OCI-LY1 (cell line): ENCODE results near the gene CDC42BPA.

Experiments
- EZH2 ChIP-seq: fragments of 200-600 bp; sonication (generic), shearing (Covaris generic); IDR thresholded peaks from 2 replicates; pipeline ENCODE4 v1.8.0; 2017; ENCODE audit warnings: borderline replicate concordance, mixed run types, mild to moderate bottlenecking, antibody characterized with exemption, low read length, moderate library complexity, mixed read lengths
- TF ChIP-seq, protein P1 (sequence below): fragments of 200-600 bp; sonication (generic), shearing (Covaris generic); IDR thresholded peaks from 2 replicates; pipeline ENCODE4 v1.5.1; 2017; ENCODE audit warnings: mild to moderate bottlenecking, antibody characterized with exemption, low read length, moderate library complexity, mixed read lengths

DNA sequence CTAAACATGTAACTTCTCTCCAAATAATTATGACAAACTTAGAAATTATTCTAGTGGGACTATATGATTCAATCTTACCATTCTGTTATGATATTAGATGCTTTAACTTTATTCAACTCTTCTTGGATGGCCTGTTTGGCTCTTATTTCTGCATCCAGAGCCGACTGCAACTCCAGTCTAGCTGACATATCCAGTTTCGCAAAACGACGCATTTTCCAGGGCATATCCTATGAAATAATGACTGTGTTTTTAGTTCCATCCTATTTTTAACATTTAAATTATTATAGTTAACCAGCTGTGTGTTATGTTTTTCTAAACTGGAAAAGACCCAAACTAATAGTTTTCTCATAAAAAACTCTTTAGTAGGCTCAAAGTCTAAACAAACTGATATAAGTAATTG is 244.5 kb downstream of the CDC42BPA start:
- TF ChIP-seq, protein P1, sequence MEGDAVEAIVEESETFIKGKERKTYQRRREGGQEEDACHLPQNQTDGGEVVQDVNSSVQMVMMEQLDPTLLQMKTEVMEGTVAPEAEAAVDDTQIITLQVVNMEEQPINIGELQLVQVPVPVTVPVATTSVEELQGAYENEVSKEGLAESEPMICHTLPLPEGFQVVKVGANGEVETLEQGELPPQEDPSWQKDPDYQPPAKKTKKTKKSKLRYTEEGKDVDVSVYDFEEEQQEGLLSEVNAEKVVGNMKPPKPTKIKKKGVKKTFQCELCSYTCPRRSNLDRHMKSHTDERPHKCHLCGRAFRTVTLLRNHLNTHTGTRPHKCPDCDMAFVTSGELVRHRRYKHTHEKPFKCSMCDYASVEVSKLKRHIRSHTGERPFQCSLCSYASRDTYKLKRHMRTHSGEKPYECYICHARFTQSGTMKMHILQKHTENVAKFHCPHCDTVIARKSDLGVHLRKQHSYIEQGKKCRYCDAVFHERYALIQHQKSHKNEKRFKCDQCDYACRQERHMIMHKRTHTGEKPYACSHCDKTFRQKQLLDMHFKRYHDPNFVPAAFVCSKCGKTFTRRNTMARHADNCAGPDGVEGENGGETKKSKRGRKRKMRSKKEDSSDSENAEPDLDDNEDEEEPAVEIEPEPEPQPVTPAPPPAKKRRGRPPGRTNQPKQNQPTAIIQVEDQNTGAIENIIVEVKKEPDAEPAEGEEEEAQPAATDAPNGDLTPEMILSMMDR: no peak
- no peak for TF ChIP-seq EZH2
